Keratinocyte (primary cell): ENCODE measurements around the gene RBM19. TPM values are rescaled to one million over a fixed set of nuclear protein-coding genes. Genes with fewer than 3 reads are reported as not detected.

ENCODE experiments used
- DNase-seq: peaks from one replicate; pipeline ENCODE4 v3.0.0-alpha.2; 2011; ENCODE audit warnings: low read depth, missing footprints, low spot score
- FAIRE-seq: peaks from 2 replicates; lab custom pipeline; 2011; peaks lifted over from hg19 to GRCh38; lab: Jason Lieb, UNC
- H2AFZ ChIP-seq: 2 replicates; pipeline ENCODE4 v1.6.0; 2012; ENCODE audit warnings: low read length, control low read depth, inconsistent platforms; ENCODE audit not compliant: control insufficient read depth
- H3K27ac ChIP-seq: 2 replicates; pipeline ENCODE4 v1.5.1; 2011; ENCODE audit warnings: low read length; ENCODE audit not compliant: control insufficient read depth, insufficient read depth
- H3K27me3 ChIP-seq: 3 replicates; pipeline ENCODE4 v1.6.0; 2011; ENCODE audit warnings: low read length; ENCODE audit not compliant: control insufficient read depth, insufficient read depth; ENCODE audit errors: extremely low read depth
- H3K36me3 ChIP-seq, 2 experiments: 2 replicates in 1 of 2; 3 replicates in 1 of 2; pipeline ENCODE4 v1.5.1; 2011; ENCODE audit warnings: low read length in 2 of 2, mild to moderate bottlenecking in 1 of 2; ENCODE audit not compliant: control insufficient read depth in 2 of 2, insufficient read depth in 2 of 2; ENCODE audit errors: extremely low read depth in 1 of 2
- H3K4me1 ChIP-seq: 3 replicates; pipeline ENCODE4 v1.5.1; 2011; ENCODE audit warnings: low read length; ENCODE audit not compliant: control insufficient read depth, insufficient read depth; ENCODE audit errors: extremely low read depth
- H3K4me2 ChIP-seq: 3 replicates; pipeline ENCODE4 v1.6.0; 2011; ENCODE audit warnings: low read depth, low read length; ENCODE audit not compliant: control insufficient read depth, insufficient read depth; ENCODE audit errors: extremely low read depth
- H3K4me3 ChIP-seq, 3 experiments: fragments of 200-600 bp in 1 of 3; sonication (generic) in 1 of 3; 2 replicates in 2 of 3; 3 replicates in 1 of 3; pipeline ENCODE4 v1.5.1; 2011 to 2016; ENCODE audit warnings: low read length in 3 of 3, mild to moderate bottlenecking in 3 of 3, control low read depth in 2 of 3, inconsistent platforms in 1 of 3, low read depth in 1 of 3, mixed read lengths in 1 of 3, mixed run types in 1 of 3, moderate library complexity in 1 of 3; ENCODE audit not compliant: control insufficient read depth in 2 of 3, insufficient read depth in 2 of 3; ENCODE audit errors: extremely low read depth in 1 of 3
- H3K79me2 ChIP-seq: 2 replicates; pipeline ENCODE4 v1.6.0; 2012; ENCODE audit warnings: low read length; ENCODE audit not compliant: control insufficient read depth, insufficient read depth
- H3K9ac ChIP-seq: 3 replicates; pipeline ENCODE4 v1.6.0; 2011; ENCODE audit warnings: low read length; ENCODE audit not compliant: control insufficient read depth, insufficient read depth; ENCODE audit errors: extremely low read depth
- H3K9me1 ChIP-seq: 3 replicates; pipeline ENCODE4 v1.6.0; 2011; ENCODE audit warnings: low read length; ENCODE audit not compliant: control insufficient read depth, insufficient read depth; ENCODE audit errors: extremely low read depth
- H3K9me3 ChIP-seq: 2 replicates; pipeline ENCODE4 v1.5.1; 2012; ENCODE audit warnings: low read depth, low read length; ENCODE audit not compliant: control insufficient read depth
- H4K20me1 ChIP-seq: 3 replicates; pipeline ENCODE4 v1.6.0; 2011; ENCODE audit warnings: low read length; ENCODE audit not compliant: control insufficient read depth, insufficient read depth; ENCODE audit errors: extremely low read depth
- CTCF ChIP-seq, 3 experiments: IDR thresholded peaks in 1 of 3; conservative IDR thresholded peaks in 1 of 3; optimal IDR thresholded peaks in 1 of 3; 2 replicates in 2 of 3; 3 replicates in 1 of 3; pipeline versions ENCODE3 to v1.5.1; 2011; ENCODE audit warnings: low read length in 3 of 3, mild to moderate bottlenecking in 3 of 3, moderate library complexity in 2 of 3, control low read depth in 1 of 3, inconsistent platforms in 1 of 3; ENCODE audit not compliant: insufficient read depth in 2 of 3; ENCODE audit errors: extremely low read depth in 1 of 3
- EZH2 ChIP-seq: IDR thresholded peaks from one replicate; pipeline ENCODE4 v1.6.1; 2012; ENCODE audit warnings: inconsistent platforms, mild to moderate bottlenecking, low read length, moderate library complexity
- dilution Hi-C: fragments of 300-500 bp; cut with MboI; formaldehyde crosslinking; loops from one replicate; pipeline ENCODE4 v1.7.0; 2020; ENCODE audit warnings: low sequenced_read_pairs; ENCODE audit not compliant: extremely low pct_ligation_motif_present
- polyA plus RNA-seq, 5 experiments: library from polyadenylated mRNA; depleted of rRNA in 3 of 5; stranded (reverse) in 3 of 5; stranded (forward) in 1 of 5; unstranded in 1 of 5; fragments of >200 nt; gene quantifications; 1 replicate in 1 of 5; 2 replicates in 3 of 5; 3 replicates in 1 of 5; pipeline versions ENCODE4 v1.2.1 to v1.2.3, GENCODE V29; 2011 to 2012; ENCODE audit warnings: missing spikeins in 2 of 5, low read depth in 1 of 5, low replicate concordance in 1 of 5

The RBM19 gene
- polyA plus RNA-seq, 1 donor (not counting 4 experiments of a cell fraction or from before 2014, with no cell fraction given): 14.6 TPM

DNA sequence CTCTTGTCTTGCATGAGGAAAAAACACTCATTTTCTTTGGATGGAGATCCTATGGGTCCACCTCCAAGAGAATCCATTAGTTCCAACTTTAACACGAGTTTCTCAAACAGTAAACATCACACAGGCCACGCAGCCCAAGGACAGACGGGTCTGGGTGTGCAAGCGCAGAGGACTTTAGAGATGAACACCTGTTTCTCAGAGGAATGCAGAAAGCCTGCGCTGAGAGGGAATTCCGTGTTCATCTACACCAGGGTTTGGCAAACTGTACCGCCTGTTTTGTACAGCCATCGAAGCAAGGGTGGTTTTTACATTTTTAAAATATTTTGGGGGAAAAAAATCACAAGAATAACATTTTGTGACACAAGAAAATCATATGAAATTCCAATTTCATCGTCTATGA, 79.4 kb downstream of the RBM19 start:
- Histone ChIP-seq H3K9me1 (no peaks in the 10 kb centered on the region), H3K4me3 (no peak overlapping the region), H3K9me3 (no peaks in the 10 kb centered on the region), H3K36me3 (peaks cover 0 to 8% of the 10 kb centered on the region in 2 experiments), H3K79me2 (no peaks in the 10 kb centered on the region), H3K4me1 (no peaks in the 10 kb centered on the region), H3K9ac (no peak overlapping the region), H2AFZ (no peak overlapping the region), H3K4me2 (no peak overlapping the region), H3K27ac (no peak overlapping the region), H4K20me1 (no peaks in the 10 kb centered on the region), H3K27me3 (no peaks in the 10 kb centered on the region)
- FAIRE-seq (no peak), DNase-seq (no peak)
- dilution Hi-C loops: no loop called here
- no peak for TF ChIP-seq CTCF (optimal IDR thresholded peaks at IDR 0.05 in 1 of 3, IDR thresholded peaks at IDR 0.05 in 1 of 3, conservative IDR thresholded peaks at IDR 0.05 in 1 of 3; ENCODE audit: extremely low read depth in 1 of 3, insufficient read depth in 2 of 3, low read length in 3 of 3)
- TF ChIP-seq EZH2: no peak

GRCh38 chr12:113884392-113884791, 81.7 kb downstream of the RBM19 start:
- TF ChIP-seq EZH2: no peak
- no peak for TF ChIP-seq CTCF (optimal IDR thresholded peaks at IDR 0.05 in 1 of 3, IDR thresholded peaks at IDR 0.05 in 1 of 3, conservative IDR thresholded peaks at IDR 0.05 in 1 of 3; ENCODE audit: extremely low read depth in 1 of 3, insufficient read depth in 2 of 3, low read length in 3 of 3)
- H3K27ac ChIP-seq: no peak overlapping the region
- no peaks in the 10 kb centered on the region for H3K27me3 ChIP-seq
- H3K4me2 ChIP-seq: no peak overlapping the region
- dilution Hi-C loops: no loop called here
- no peak overlapping the region for H3K9ac ChIP-seq
- no peaks in the 10 kb centered on the region for H3K9me3 ChIP-seq
- no peak overlapping the region for H2AFZ ChIP-seq
- no peaks in the 10 kb centered on the region for H3K4me1 ChIP-seq
- DNase-seq (no peak), FAIRE-seq (no peak)
- H3K4me3 ChIP-seq: no peak overlapping the region
- H3K9me1 ChIP-seq: no peaks in the 10 kb centered on the region
- no peaks in the 10 kb centered on the region for H3K79me2 ChIP-seq
- no peaks in the 10 kb centered on the region for H4K20me1 ChIP-seq
- H3K36me3 ChIP-seq: peaks cover 3 to 8% of the 10 kb centered on the region in 2 experiments
